ENCODE measurements around the gene KCNN4. TPM values are rescaled to one million over a fixed set of nuclear protein-coding genes. Genes with fewer than 3 reads are reported as not detected.
"Not testable (repeated sequence)": the region's sequence is repeated elsewhere in the genome, so short reads cannot be mapped to it uniquely, and the experiment has no call there.

The KCNN4 gene
- total RNA-seq, 1 donor from 2014 or later, result 0.28 TPM

DNA sequence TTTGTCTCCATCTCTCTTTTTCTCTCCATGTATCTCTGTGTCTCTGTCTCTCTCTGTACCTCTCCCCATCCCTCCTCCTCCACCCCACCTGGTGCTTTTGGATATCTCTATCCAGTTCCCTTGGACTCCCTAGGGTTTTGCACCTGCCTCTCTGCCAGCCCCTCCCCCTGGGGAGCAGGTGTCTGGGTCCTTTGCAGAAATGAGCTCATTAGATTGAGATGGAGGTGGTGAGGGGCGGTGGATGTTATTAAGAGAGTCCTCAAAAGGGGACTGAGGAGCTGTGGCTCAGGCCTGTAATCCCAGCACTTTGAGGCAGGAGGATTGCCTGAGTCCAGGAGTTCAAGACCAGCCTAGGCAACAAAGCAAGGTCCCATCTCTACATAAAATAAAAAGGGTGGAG lies 2.1 kb downstream of the KCNN4 start:
- DNase-seq (ENCODE audit: low spot score), result no peak
- H3K27me3 Mint-ChIP-seq (ENCODE audit: unreplicated experiment), result peaks cover 24% of the 10 kb centered on the region
- H3K4me1 Mint-ChIP-seq (ENCODE audit: unreplicated experiment), result peaks cover 25% of the 10 kb centered on the region
- TF ChIP-seq, protein P1, sequence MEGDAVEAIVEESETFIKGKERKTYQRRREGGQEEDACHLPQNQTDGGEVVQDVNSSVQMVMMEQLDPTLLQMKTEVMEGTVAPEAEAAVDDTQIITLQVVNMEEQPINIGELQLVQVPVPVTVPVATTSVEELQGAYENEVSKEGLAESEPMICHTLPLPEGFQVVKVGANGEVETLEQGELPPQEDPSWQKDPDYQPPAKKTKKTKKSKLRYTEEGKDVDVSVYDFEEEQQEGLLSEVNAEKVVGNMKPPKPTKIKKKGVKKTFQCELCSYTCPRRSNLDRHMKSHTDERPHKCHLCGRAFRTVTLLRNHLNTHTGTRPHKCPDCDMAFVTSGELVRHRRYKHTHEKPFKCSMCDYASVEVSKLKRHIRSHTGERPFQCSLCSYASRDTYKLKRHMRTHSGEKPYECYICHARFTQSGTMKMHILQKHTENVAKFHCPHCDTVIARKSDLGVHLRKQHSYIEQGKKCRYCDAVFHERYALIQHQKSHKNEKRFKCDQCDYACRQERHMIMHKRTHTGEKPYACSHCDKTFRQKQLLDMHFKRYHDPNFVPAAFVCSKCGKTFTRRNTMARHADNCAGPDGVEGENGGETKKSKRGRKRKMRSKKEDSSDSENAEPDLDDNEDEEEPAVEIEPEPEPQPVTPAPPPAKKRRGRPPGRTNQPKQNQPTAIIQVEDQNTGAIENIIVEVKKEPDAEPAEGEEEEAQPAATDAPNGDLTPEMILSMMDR (IDR thresholded peaks at IDR 0.05; ENCODE audit: unreplicated experiment), result no peak
- H3K4me3 Mint-ChIP-seq (ENCODE audit: unreplicated experiment), result no peak overlapping the region
- H3K27ac Mint-ChIP-seq (ENCODE audit: unreplicated experiment), result no peak overlapping the region
- H3K36me3 Mint-ChIP-seq (ENCODE audit: low read depth, unreplicated experiment), result peaks cover 2% of the 10 kb centered on the region
- H3K9me3 Mint-ChIP-seq (ENCODE audit: unreplicated experiment), result no peaks in the 10 kb centered on the region

DNA sequence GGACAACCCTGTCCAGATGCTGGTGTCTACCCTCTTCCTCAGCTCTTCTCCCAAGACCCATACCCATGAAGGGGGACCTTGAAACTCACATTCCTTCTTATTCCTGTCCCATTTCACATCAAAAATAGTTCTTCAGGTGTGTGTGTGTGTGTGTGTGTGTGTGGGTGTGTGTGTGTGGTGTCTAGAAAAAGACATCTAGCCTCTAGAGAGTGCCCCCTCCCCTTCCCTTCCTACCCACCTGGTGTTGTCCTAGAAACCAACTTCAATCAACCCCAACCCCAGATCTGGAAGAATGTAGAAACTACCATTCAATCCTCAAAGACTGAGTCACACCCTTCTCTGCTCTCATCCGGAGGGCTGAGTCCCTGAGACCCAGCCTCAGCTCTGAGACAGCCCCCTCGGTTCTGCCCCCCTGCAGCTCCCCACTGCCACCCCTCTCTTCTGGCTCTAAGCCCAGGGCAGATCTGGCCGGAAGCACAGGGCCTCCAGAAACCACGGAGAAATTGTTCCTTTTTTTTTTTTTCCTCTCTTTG lies 3.5 kb downstream of the KCNN4 start:
- Mint-ChIP-seq H3K27me3 (ENCODE audit: unreplicated experiment) (peaks cover 32% of the 10 kb centered on the region), H3K9me3 (ENCODE audit: unreplicated experiment) (no peaks in the 10 kb centered on the region), H3K36me3 (ENCODE audit: low read depth, unreplicated experiment) (peaks cover 5% of the 10 kb centered on the region), H3K27ac (ENCODE audit: unreplicated experiment) (peak overlapping the region; percentile 24), H3K4me3 (ENCODE audit: unreplicated experiment) (peak overlapping the region; percentile 69), H3K4me1 (ENCODE audit: unreplicated experiment) (peaks cover 25% of the 10 kb centered on the region)
- no peak for DNase-seq (ENCODE audit: low spot score)
- TF ChIP-seq, protein P1 (IDR thresholded peaks at IDR 0.05; ENCODE audit: unreplicated experiment), result no peak

- Mint-ChIP-seq H3K4me1 (ENCODE audit: unreplicated experiment) (peaks cover 25% of the 10 kb centered on the region), H3K9me3 (ENCODE audit: unreplicated experiment) (no peaks in the 10 kb centered on the region), H3K4me3 (ENCODE audit: unreplicated experiment) (no peak overlapping the region), H3K36me3 (ENCODE audit: low read depth, unreplicated experiment) (peaks cover 5% of the 10 kb centered on the region), H3K27ac (ENCODE audit: unreplicated experiment) (no peak overlapping the region), H3K27me3 (ENCODE audit: unreplicated experiment) (peaks cover 29% of the 10 kb centered on the region)
- TF ChIP-seq, protein P1 (IDR thresholded peaks at IDR 0.05; ENCODE audit: unreplicated experiment), result no peak
- DNase-seq (ENCODE audit: low spot score), result no peak
Observed at GRCh38 chr19:43776286-43776685, 4.5 kb downstream of the KCNN4 start.

- H3K4me3 Mint-ChIP-seq (ENCODE audit: unreplicated experiment), result no peak overlapping the region
- H3K4me1 Mint-ChIP-seq (ENCODE audit: unreplicated experiment), result peaks cover 22% of the 10 kb centered on the region
- peaks cover 5% of the 10 kb centered on the region for H3K36me3 Mint-ChIP-seq (ENCODE audit: low read depth, unreplicated experiment)
- no peaks in the 10 kb centered on the region for H3K9me3 Mint-ChIP-seq (ENCODE audit: unreplicated experiment)
- no peak overlapping the region for H3K27ac Mint-ChIP-seq (ENCODE audit: unreplicated experiment)
- TF ChIP-seq, protein P1 (IDR thresholded peaks at IDR 0.05; ENCODE audit: unreplicated experiment), result no peak
- H3K27me3 Mint-ChIP-seq (ENCODE audit: unreplicated experiment), result peaks cover 33% of the 10 kb centered on the region
- no peak for DNase-seq (ENCODE audit: low spot score)
Observed at GRCh38 chr19:43775299-43775890, 5.4 kb downstream of the KCNN4 start.

DNA sequence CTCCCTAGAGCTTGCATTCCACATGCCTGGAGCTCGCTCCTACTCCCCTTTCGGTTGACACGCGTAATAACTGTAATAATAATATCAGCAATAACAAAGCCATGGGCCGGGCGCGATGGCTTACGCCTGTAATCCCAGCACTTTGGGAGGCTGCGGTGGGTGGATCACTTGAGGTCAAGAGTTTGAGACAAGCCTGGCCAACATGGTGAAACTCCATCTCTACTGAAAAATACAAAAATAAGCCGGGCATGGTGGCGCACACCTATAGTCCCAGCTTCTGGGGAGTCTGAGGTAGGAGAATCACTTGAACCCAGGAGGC lies 5.9 kb downstream of the KCNN4 start:
- not testable (repeated sequence) for H3K9me3 Mint-ChIP-seq (ENCODE audit: unreplicated experiment); H3K27ac Mint-ChIP-seq (ENCODE audit: unreplicated experiment); H3K36me3 Mint-ChIP-seq (ENCODE audit: low read depth, unreplicated experiment); DNase-seq (ENCODE audit: low spot score)
- Mint-ChIP-seq H3K4me3 (ENCODE audit: unreplicated experiment) (peak overlapping the region; percentile 37), H3K4me1 (ENCODE audit: unreplicated experiment) (peaks cover 22% of the 10 kb centered on the region), H3K27me3 (ENCODE audit: unreplicated experiment) (peaks cover 33% of the 10 kb centered on the region)
